H9 (cell line): ENCODE results near the gene ABHD5. TPM values are rescaled to one million over a fixed set of nuclear protein-coding genes. Genes with fewer than 3 reads are reported as not detected.

Source experiments
- DNase-seq: peaks from one replicate; pipeline ENCODE4 v3.0.0-alpha.2; 2017
- H2AFZ ChIP-seq: one replicate; pipeline ENCODE4 v1.6.1; 2013; ENCODE audit warnings: mild to moderate bottlenecking, low read length, control low read depth, moderate library complexity
- H2AK5ac ChIP-seq: 2 replicates; pipeline ENCODE4 v1.6.1; 2013; ENCODE audit warnings: low read length, control low read depth, mixed read lengths; ENCODE audit not compliant: insufficient read length
- H2BK120ac ChIP-seq: one replicate; pipeline ENCODE4 v1.6.1; 2013; ENCODE audit warnings: low read depth, mild to moderate bottlenecking, low read length, control low read depth, inconsistent platforms; ENCODE audit not compliant: poor library complexity, severe bottlenecking
- H2BK12ac ChIP-seq: 2 replicates; pipeline ENCODE4 v1.6.1; 2013; ENCODE audit warnings: low read length, control low read depth, mixed read lengths, low read depth; ENCODE audit not compliant: insufficient read length
- H2BK15ac ChIP-seq: 2 replicates; pipeline ENCODE4 v1.6.1; 2013; ENCODE audit warnings: low read depth, low read length, control low read depth
- H2BK20ac ChIP-seq: one replicate; pipeline ENCODE4 v1.6.1; 2013; ENCODE audit warnings: low read depth, mild to moderate bottlenecking, low read length, control low read depth, inconsistent platforms; ENCODE audit not compliant: poor library complexity, severe bottlenecking
- H2BK5ac ChIP-seq: 2 replicates; pipeline ENCODE4 v1.6.1; 2013; ENCODE audit warnings: low read length, control low read depth, mixed read lengths; ENCODE audit not compliant: insufficient read length
- H3K14ac ChIP-seq: 2 replicates; pipeline ENCODE4 v1.6.1; 2013; ENCODE audit warnings: low read length, control low read depth; ENCODE audit not compliant: insufficient read depth
- H3K18ac ChIP-seq: 2 replicates; pipeline ENCODE4 v1.6.1; 2013; ENCODE audit warnings: low read depth, mild to moderate bottlenecking, mixed read lengths, low read length, control low read depth; ENCODE audit not compliant: insufficient read length
- H3K23ac ChIP-seq: 2 replicates; pipeline ENCODE4 v1.6.1; 2013; ENCODE audit warnings: low read length, control low read depth, mixed read lengths, low read depth; ENCODE audit not compliant: insufficient read length
- H3K23me2 ChIP-seq: 2 replicates; pipeline ENCODE4 v1.6.1; 2013; ENCODE audit warnings: low read depth, mild to moderate bottlenecking, mixed read lengths, low read length, control low read depth; ENCODE audit not compliant: insufficient read length, poor library complexity, severe bottlenecking
- H3K27ac ChIP-seq: 2 replicates; pipeline ENCODE4 v1.5.1; 2013; ENCODE audit warnings: low read length, control low read depth, mixed read lengths, low read depth; ENCODE audit not compliant: insufficient read length
- H3K27me3 ChIP-seq: 2 replicates; pipeline ENCODE4 v1.6.1; 2013; ENCODE audit warnings: low read length, control low read depth, inconsistent platforms; ENCODE audit not compliant: insufficient read depth
- H3K4ac ChIP-seq: 2 replicates; pipeline ENCODE4 v1.6.1; 2013; ENCODE audit warnings: low read depth, mild to moderate bottlenecking, control low read depth, inconsistent platforms, low read length, moderate library complexity
- H3K4me1 ChIP-seq: 2 replicates; pipeline ENCODE4 v1.6.1; 2013; ENCODE audit warnings: low read length, control low read depth, inconsistent platforms; ENCODE audit not compliant: insufficient read depth
- H3K4me2 ChIP-seq: 2 replicates; pipeline ENCODE4 v1.6.1; 2013; ENCODE audit warnings: low read length, control low read depth, mixed read lengths; ENCODE audit not compliant: insufficient read length, insufficient read depth
- H3K56ac ChIP-seq: 2 replicates; pipeline ENCODE4 v1.6.1; 2013; ENCODE audit warnings: low read depth, mild to moderate bottlenecking, mixed read lengths, low read length, control low read depth; ENCODE audit not compliant: insufficient read length
- H3K79me1 ChIP-seq: 2 replicates; pipeline ENCODE4 v1.6.1; 2013; ENCODE audit warnings: low read depth, mild to moderate bottlenecking, moderate library complexity, low read length, control low read depth, inconsistent platforms; ENCODE audit not compliant: insufficient read depth, poor library complexity, severe bottlenecking
- H3K79me2 ChIP-seq: 2 replicates; pipeline ENCODE4 v1.6.1; 2013; ENCODE audit warnings: low read length, control low read depth, inconsistent platforms; ENCODE audit not compliant: insufficient read depth
- H3K9ac ChIP-seq: 2 replicates; pipeline ENCODE4 v1.6.1; 2013; ENCODE audit warnings: low read length, control low read depth, mixed read lengths; ENCODE audit not compliant: insufficient read length; ENCODE audit errors: extremely low read depth
- H3K9me3 ChIP-seq: one replicate; pipeline ENCODE4 v1.6.1; 2013; ENCODE audit warnings: low read depth, low read length, inconsistent platforms; ENCODE audit not compliant: control insufficient read depth
- H3T11ph ChIP-seq: one replicate; pipeline ENCODE4 v1.6.1; 2013; ENCODE audit warnings: mild to moderate bottlenecking, low read length, control low read depth, inconsistent platforms
- H4K20me1 ChIP-seq: one replicate; pipeline ENCODE4 v1.6.1; 2013; ENCODE audit not compliant: control insufficient read depth, insufficient read length, insufficient read depth
- H4K5ac ChIP-seq: 2 replicates; pipeline ENCODE4 v1.6.1; 2013; ENCODE audit warnings: low read depth, mild to moderate bottlenecking, mixed read lengths, low read length, control low read depth; ENCODE audit not compliant: insufficient read length
- H4K8ac ChIP-seq: replicated peaks from 2 replicates; pipeline ENCODE4 v1.6.1; 2013; ENCODE audit warnings: low read length, control low read depth, mixed read lengths, low read depth; ENCODE audit not compliant: insufficient read length
- H4K91ac ChIP-seq: 2 replicates; pipeline ENCODE4 v1.6.1; 2013; ENCODE audit warnings: low read depth, mild to moderate bottlenecking, moderate library complexity, mixed read lengths, low read length, control low read depth; ENCODE audit not compliant: insufficient read length
- H3K27ac Mint-ChIP-seq, 3 experiments: 2 replicates in 2 of 3; 3 replicates in 1 of 3; pipeline ENCODE4 v1.8.0; 2020 to 2021; ENCODE audit warnings: mixed read lengths in 3 of 3, mild to moderate bottlenecking in 1 of 3, moderate library complexity in 1 of 3
- H3K27me3 Mint-ChIP-seq: 2 replicates; pipeline ENCODE4 v1.8.0; 2021; ENCODE audit warnings: low read depth, mild to moderate bottlenecking, moderate library complexity, mixed read lengths
- H3K36me3 Mint-ChIP-seq, 3 experiments: 2 replicates in 2 of 3; 3 replicates in 1 of 3; pipeline ENCODE4 v1.8.0; 2020 to 2021; ENCODE audit warnings: low read depth in 3 of 3, mixed read lengths in 3 of 3; ENCODE audit not compliant: insufficient read depth in 1 of 3
- H3K4me1 Mint-ChIP-seq, 2 experiments: 2 replicates each; pipeline ENCODE4 v1.8.0; 2020; ENCODE audit warnings: mixed read lengths in 2 of 2
- H3K4me3 Mint-ChIP-seq, 2 experiments: 2 replicates in 1 of 2; 3 replicates in 1 of 2; pipeline ENCODE4 v1.8.0; 2020 to 2021; ENCODE audit warnings: mild to moderate bottlenecking in 2 of 2, mixed read lengths in 2 of 2, moderate library complexity in 1 of 2
- H3K9me3 Mint-ChIP-seq, 2 experiments: 2 replicates in 1 of 2; 3 replicates in 1 of 2; pipeline ENCODE4 v1.8.0; 2020; ENCODE audit warnings: mild to moderate bottlenecking in 2 of 2, mixed read lengths in 2 of 2, moderate library complexity in 1 of 2
- CTCF ChIP-seq: fragments of 200-600 bp; sonication (generic); conservative IDR thresholded peaks from 3 replicates; pipeline ENCODE4 v1.8.0; 2021; ENCODE audit warnings: antibody characterized with exemption, mild to moderate bottlenecking
- WGBS: extraction: QIAGEN DNeasy Blood & Tissue Kit; methylation state at CpG from one replicate; pipeline ENCODE4 v1.1.7; 2013; ENCODE audit warnings: missing lambda C conversion rate, low lambda C conversion rate, mixed read lengths; ENCODE audit not compliant: insufficient read length; ENCODE audit errors: extremely low coverage; 5-methylcytosine and 5-hydroxymethylcytosine counted together
- total RNA-seq: library from RNA; stranded (reverse); gene quantifications from 2 replicates; pipeline ENCODE4 v1.2.1, GENCODE V29; 2021

Gene ABHD5
- total RNA-seq, 1 experiment from 2014 or later, result 13.1 TPM

GRCh38 chr3:43748645-43749044 lies 57.9 kb downstream of the ABHD5 start:
- H3K23ac ChIP-seq, result no peak overlapping the region
- no peak overlapping the region for H3K4ac ChIP-seq
- no peak overlapping the region for H4K91ac ChIP-seq
- H2BK120ac ChIP-seq, result no peak overlapping the region
- no peak overlapping the region for H2BK5ac ChIP-seq
- TF ChIP-seq CTCF, result no peak
- H3K9ac ChIP-seq, result no peak overlapping the region
- peaks cover 7% of the 10 kb centered on the region for H3K9me3 ChIP-seq
- no peak overlapping the region for H2BK20ac ChIP-seq
- H4K20me1 ChIP-seq, result no peaks in the 10 kb centered on the region
- H3K79me2 ChIP-seq, result no peaks in the 10 kb centered on the region
- no peak overlapping the region for H3K4me2 ChIP-seq
- H3K14ac ChIP-seq, result no peak overlapping the region
- Mint-ChIP-seq H3K9me3 (peaks cover 15 to 16% of the 10 kb centered on the region in 2 experiments), H3K27ac (no peak overlapping the region), H3K4me3 (no peak overlapping the region), H3K27me3 (peaks cover 3% of the 10 kb centered on the region; the same call in 1 of the 2 replicates), H3K36me3 (peaks cover 6 to 14% (median 7%) of the 10 kb centered on the region in 3 experiments), H3K4me1 (peaks cover 8 to 14% of the 10 kb centered on the region in 2 experiments)
- H3K56ac ChIP-seq, result no peak overlapping the region
- no CpG with 5 or more reads among the region's 5 CpGs for WGBS
- no peaks in the 10 kb centered on the region for H3K4me1 ChIP-seq
- DNase-seq, result no peak
- H2AFZ ChIP-seq, result no peak overlapping the region
- no peak overlapping the region for H3K27ac ChIP-seq
- no peaks in the 10 kb centered on the region for H3K27me3 ChIP-seq
- no peak overlapping the region for H4K5ac ChIP-seq
- no peaks in the 10 kb centered on the region for H3K23me2 ChIP-seq
- no peak overlapping the region for H2BK12ac ChIP-seq
- no peaks in the 10 kb centered on the region for H3K79me1 ChIP-seq
- H4K8ac ChIP-seq, result no peak overlapping the region
- no peak overlapping the region for H3T11ph ChIP-seq
- H3K18ac ChIP-seq, result no peak overlapping the region
- H2AK5ac ChIP-seq, result no peak overlapping the region
- H2BK15ac ChIP-seq, result no peak overlapping the region
